WTC11 (cell line): ENCODE measurements around the gene RERG. TPM values are rescaled to one million over a fixed set of nuclear protein-coding genes. Genes with fewer than 3 reads are reported as not detected.

ENCODE experiments used
- ATAC-seq: fragments of 200-7000 bp; cut with Tn5 transposase; 2 replicates; pipeline ENCODE4 v1.10.0; 2021; ENCODE audit warnings: mild to moderate bottlenecking, moderate library complexity
- CTCF ChIA-PET: fragments of 300-600 bp; sonication (Branson Sonifier 250); formaldehyde crosslinking; loops from one replicate; lab custom pipeline; 2021; ENCODE audit warnings: antibody characterized with exemption; lab: Charles Lee
- POLR2A ChIA-PET: fragments of 350-600 bp; sonication (Branson Sonifier 250); formaldehyde crosslinking; loops from one replicate; lab custom pipeline; 2021; ENCODE audit warnings: antibody characterized with exemption; lab: Charles Lee
- DNase-seq: peaks from one replicate; pipeline ENCODE4 v3.0.0; 2021; ENCODE audit warnings: low spot score
- H3K27ac Mint-ChIP-seq: 2 replicates; pipeline ENCODE4 v1.8.0; 2021; ENCODE audit warnings: mixed read lengths
- H3K27me3 Mint-ChIP-seq: 2 replicates; pipeline ENCODE4 v1.8.0; 2021; ENCODE audit warnings: low read depth, mild to moderate bottlenecking, moderate library complexity, mixed read lengths
- H3K36me3 Mint-ChIP-seq: 2 replicates; pipeline ENCODE4 v1.8.0; 2021; ENCODE audit warnings: mixed read lengths
- H3K4me1 Mint-ChIP-seq: 2 replicates; pipeline ENCODE4 v1.8.0; 2022; ENCODE audit warnings: mixed read lengths
- H3K4me3 Mint-ChIP-seq: 2 replicates; pipeline ENCODE4 v1.8.0; 2021; ENCODE audit warnings: mild to moderate bottlenecking, moderate library complexity, mixed read lengths
- H3K9me3 Mint-ChIP-seq: 2 replicates; pipeline ENCODE4 v1.8.0; 2021; ENCODE audit warnings: mixed read lengths
- ATF1 ChIP-seq: sonication (generic); formaldehyde crosslinking; IDR thresholded peaks from 2 replicates; pipeline ENCODE4 v1.8.1; 2023; ENCODE audit warnings: mild to moderate bottlenecking, moderate library complexity, missing genetic modification reagents
- ATF6 ChIP-seq: sonication (generic); formaldehyde crosslinking; IDR thresholded peaks from 2 replicates; pipeline ENCODE4 v1.8.1; 2023; ENCODE audit warnings: mild to moderate bottlenecking, missing genetic modification reagents
- CDX4 ChIP-seq: fragments of 250-450 bp; sonication (Bioruptor Pico); IDR thresholded peaks from 2 replicates; pipeline ENCODE4 v1.9.0; 2021; ENCODE audit warnings: moderate library complexity, mild to moderate bottlenecking, inconsistent platforms, borderline replicate concordance
- CREB1 ChIP-seq: sonication (generic); formaldehyde crosslinking; IDR thresholded peaks from 2 replicates; pipeline ENCODE4 v1.8.0; 2023; ENCODE audit warnings: mild to moderate bottlenecking, missing genetic modification reagents
- CTCF ChIP-seq: fragments of 200-600 bp; IDR thresholded peaks from 2 replicates; pipeline ENCODE4 v1.8.0; 2022; ENCODE audit warnings: antibody characterized with exemption
- EMX1 ChIP-seq: fragments of 250-450 bp; sonication (Bioruptor Pico); IDR thresholded peaks from 2 replicates; pipeline ENCODE4 v1.8.0; 2021; ENCODE audit warnings: mild to moderate bottlenecking
- FOXP1 ChIP-seq: sonication (generic); formaldehyde crosslinking; IDR thresholded peaks from 2 replicates; pipeline ENCODE4 v1.8.0; 2022; ENCODE audit warnings: missing genetic modification reagents, mild to moderate bottlenecking, moderate library complexity, borderline replicate concordance
- IRF2 ChIP-seq: sonication (generic); formaldehyde crosslinking; IDR thresholded peaks from 2 replicates; pipeline ENCODE4 v1.8.0; 2022; ENCODE audit warnings: low read depth, missing genetic modification reagents, borderline replicate concordance
- JAZF1 ChIP-seq: fragments of 250-450 bp; sonication (Bioruptor Pico); IDR thresholded peaks from 2 replicates; pipeline ENCODE4 v1.9.0; 2021; ENCODE audit warnings: moderate library complexity, mild to moderate bottlenecking, inconsistent platforms
- JUN ChIP-seq: sonication (generic); formaldehyde crosslinking; IDR thresholded peaks from 2 replicates; pipeline ENCODE4 v1.8.0; 2023; ENCODE audit warnings: mild to moderate bottlenecking, missing genetic modification reagents
- KAT7 ChIP-seq: sonication (generic); formaldehyde crosslinking; IDR thresholded peaks from 2 replicates; pipeline ENCODE4 v1.8.1; 2023; ENCODE audit warnings: missing genetic modification reagents, mild to moderate bottlenecking, borderline replicate concordance
- MLX ChIP-seq: sonication (generic); formaldehyde crosslinking; IDR thresholded peaks from 2 replicates; pipeline ENCODE4 v1.8.1; 2023; ENCODE audit warnings: mild to moderate bottlenecking, missing genetic modification reagents, moderate library complexity
- NFYB ChIP-seq: sonication (generic); formaldehyde crosslinking; conservative IDR thresholded peaks from 2 replicates; pipeline ENCODE4 v1.8.0; 2022; ENCODE audit warnings: low read depth, missing genetic modification reagents
- NR3C1 ChIP-seq: sonication (generic); formaldehyde crosslinking; conservative IDR thresholded peaks from 2 replicates; pipeline ENCODE4 v1.8.1; 2023; ENCODE audit warnings: low read depth, mild to moderate bottlenecking, missing genetic modification reagents
- SMAD3 ChIP-seq: sonication (generic); formaldehyde crosslinking; IDR thresholded peaks from 2 replicates; pipeline ENCODE4 v1.8.0; 2022; ENCODE audit warnings: missing genetic modification reagents, mild to moderate bottlenecking, borderline replicate concordance
- SOX15 ChIP-seq: fragments of 250-450 bp; sonication (Bioruptor Pico); IDR thresholded peaks from 2 replicates; pipeline ENCODE4 v1.9.0; 2021; ENCODE audit warnings: mild to moderate bottlenecking
- TEAD1 ChIP-seq: sonication (generic); formaldehyde crosslinking; IDR thresholded peaks from 2 replicates; pipeline ENCODE4 v1.8.0; 2022; ENCODE audit warnings: mild to moderate bottlenecking, missing genetic modification reagents
- ZNF121 ChIP-seq: sonication (generic); formaldehyde crosslinking; IDR thresholded peaks from 2 replicates; pipeline ENCODE4 v1.8.0; 2023; ENCODE audit warnings: missing genetic modification reagents
- ZNF138 ChIP-seq: sonication (generic); formaldehyde crosslinking; conservative IDR thresholded peaks from 2 replicates; pipeline ENCODE4 v1.8.1; 2022; ENCODE audit warnings: mild to moderate bottlenecking, moderate library complexity, missing genetic modification reagents
- ZNF219 ChIP-seq: sonication (generic); formaldehyde crosslinking; IDR thresholded peaks from 2 replicates; pipeline ENCODE4 v1.8.0; 2023; ENCODE audit warnings: missing genetic modification reagents, mild to moderate bottlenecking, borderline replicate concordance
- ZNF396 ChIP-seq: fragments of 250-450 bp; sonication (Bioruptor Pico); IDR thresholded peaks from 2 replicates; pipeline ENCODE4 v1.8.0; 2021; ENCODE audit warnings: mild to moderate bottlenecking, moderate library complexity, borderline replicate concordance
- ZNF416 ChIP-seq: fragments of 250-450 bp; sonication (Bioruptor Pico); IDR thresholded peaks from 2 replicates; pipeline ENCODE4 v1.9.0; 2021; ENCODE audit warnings: mild to moderate bottlenecking, inconsistent platforms
- ZNF532 ChIP-seq: fragments of 250-450 bp; sonication (Bioruptor Pico); IDR thresholded peaks from 2 replicates; pipeline ENCODE4 v1.9.0; 2021; ENCODE audit warnings: mild to moderate bottlenecking, borderline replicate concordance
- total RNA-seq: library from RNA; stranded (reverse); gene quantifications from 3 replicates; pipeline ENCODE4 v1.2.3, GENCODE V29; 2021

RERG gene
- total RNA-seq, 1 experiment from 2014 or later: 0.28 TPM

GRCh38 chr12:15118955-15119354 is 102.3 kb downstream of the RERG start (continued):
- no peak for TF ChIP-seq ZNF532
- no peak for TF ChIP-seq MLX (CRISPR knock-in tag)
- no peak for TF ChIP-seq SMAD3 (CRISPR knock-in tag)
- TF ChIP-seq FOXP1 (CRISPR knock-in tag): no peak
- TF ChIP-seq CREB1 (CRISPR knock-in tag): no peak
- TF ChIP-seq IRF2 (CRISPR knock-in tag): no peak
- no peak for TF ChIP-seq SOX15
- no peak for TF ChIP-seq ZNF416 (CRISPR knock-in tag)
- no peak for TF ChIP-seq CTCF
- TF ChIP-seq, all 79 proteins: peak for 0

- DNase-seq: no peak
- Mint-ChIP-seq H3K9me3 (no peaks in the 10 kb centered on the region), H3K4me1 (0 out of 2 replicates have a peak, but pooled peaks cover 3% of the 10 kb centered on the region), H3K36me3 (no peaks in the 10 kb centered on the region), H3K27ac (no peak overlapping the region)
- CTCF ChIA-PET: no interaction called here
- no peak for ATAC-seq
- TF ChIP-seq FOXP1 (CRISPR knock-in tag) (no peak), NFYB (CRISPR knock-in tag) (no peak), IRF2 (CRISPR knock-in tag) (no peak), TEAD1 (CRISPR knock-in tag) (no peak)
- TF ChIP-seq, all 79 proteins: peak for 0
- no peaks in the 10 kb centered on the region for H3K27me3 Mint-ChIP-seq
- no peak overlapping the region for H3K4me3 Mint-ChIP-seq
- POLR2A ChIA-PET: no interaction called here
Observed at GRCh38 chr12:15116983-15117382, 104.2 kb downstream of the RERG start.

- ChIA-PET CTCF (no interaction called here), POLR2A (no interaction called here)
- H3K27me3 Mint-ChIP-seq: no peaks in the 10 kb centered on the region
- DNase-seq (no peak), ATAC-seq (no peak)
- H3K4me1 Mint-ChIP-seq: 0 out of 2 replicates have a peak, but pooled peaks cover 3% of the 10 kb centered on the region
- no peak overlapping the region for H3K4me3 Mint-ChIP-seq
- H3K36me3 Mint-ChIP-seq: no peaks in the 10 kb centered on the region
- no peaks in the 10 kb centered on the region for H3K9me3 Mint-ChIP-seq
- no peak overlapping the region for H3K27ac Mint-ChIP-seq
- TF ChIP-seq JAZF1 (CRISPR knock-in tag) (no peak), NR3C1 (CRISPR knock-in tag) (no peak), KAT7 (CRISPR knock-in tag) (no peak), ZNF121 (CRISPR knock-in tag) (no peak), ATF1 (CRISPR knock-in tag) (no peak), ZNF219 (CRISPR knock-in tag) (no peak), ZNF396 (no peak), JUN (CRISPR knock-in tag) (no peak), EMX1 (CRISPR knock-in tag) (no peak), ZNF138 (CRISPR knock-in tag) (no peak), CDX4 (CRISPR knock-in tag) (no peak), ATF6 (no peak)
Observed at GRCh38 chr12:15116086-15116485, 105.1 kb downstream of the RERG start.
